Stimulated activated CD8-positive, alpha-beta memory T cell treated with anti-CD3 and anti-CD28 coated beads, Interleukin-2, amount 100 ng/mL, for 48 hours (primary cell): ENCODE measurements around the gene LTBP4.
A peak's percentile ranks its signal among the peaks of the same experiment; 100 is the strongest.

Source experiments
- DNase-seq, 2 donors: peaks; one replicate each; pipeline ENCODE4 v3.0.0-alpha.2; 2020; ENCODE audit warnings: low read depth in 2 of 2

The LTBP4 gene

DNA sequence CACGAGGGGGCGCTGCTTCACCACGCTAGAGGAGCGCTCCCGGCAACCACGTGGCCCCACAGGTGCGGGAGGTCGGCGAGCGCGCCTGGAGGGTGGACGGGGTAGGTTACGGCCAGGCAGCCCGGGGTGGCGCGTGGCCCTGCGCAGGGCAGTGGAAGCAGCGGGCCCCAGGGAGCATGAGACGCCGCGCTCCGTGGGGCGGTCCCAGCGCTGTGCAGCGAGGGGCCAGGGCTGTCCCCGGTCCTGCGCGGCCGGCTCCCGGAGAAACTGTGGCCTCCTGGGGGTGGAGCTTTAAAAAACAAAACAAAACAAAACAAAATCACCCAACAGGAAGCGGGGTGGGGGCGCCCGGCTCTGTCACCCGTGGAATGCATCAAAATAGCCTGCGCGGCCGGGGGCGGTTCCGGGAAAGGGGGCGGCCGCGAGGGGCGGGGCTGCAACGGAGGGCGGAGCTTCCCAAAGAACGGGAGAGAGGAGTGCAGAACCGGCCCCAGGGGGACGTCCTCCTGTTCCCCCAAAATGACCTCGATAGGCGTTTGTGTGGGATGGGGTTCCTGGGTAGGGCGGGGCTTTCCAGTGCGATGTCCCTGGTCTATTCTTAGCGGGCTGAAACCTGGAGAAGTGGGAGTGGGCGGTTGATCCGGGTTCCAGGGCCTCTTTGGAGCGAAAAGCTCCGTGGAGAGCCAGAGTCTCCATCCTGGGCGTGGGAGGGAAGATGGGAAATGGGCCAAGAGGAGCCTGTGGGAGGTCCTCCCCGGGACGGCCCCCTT is 61.9 kb downstream of the LTBP4 start:
- DNase-seq = peak; percentile 87 to 91

DNA sequence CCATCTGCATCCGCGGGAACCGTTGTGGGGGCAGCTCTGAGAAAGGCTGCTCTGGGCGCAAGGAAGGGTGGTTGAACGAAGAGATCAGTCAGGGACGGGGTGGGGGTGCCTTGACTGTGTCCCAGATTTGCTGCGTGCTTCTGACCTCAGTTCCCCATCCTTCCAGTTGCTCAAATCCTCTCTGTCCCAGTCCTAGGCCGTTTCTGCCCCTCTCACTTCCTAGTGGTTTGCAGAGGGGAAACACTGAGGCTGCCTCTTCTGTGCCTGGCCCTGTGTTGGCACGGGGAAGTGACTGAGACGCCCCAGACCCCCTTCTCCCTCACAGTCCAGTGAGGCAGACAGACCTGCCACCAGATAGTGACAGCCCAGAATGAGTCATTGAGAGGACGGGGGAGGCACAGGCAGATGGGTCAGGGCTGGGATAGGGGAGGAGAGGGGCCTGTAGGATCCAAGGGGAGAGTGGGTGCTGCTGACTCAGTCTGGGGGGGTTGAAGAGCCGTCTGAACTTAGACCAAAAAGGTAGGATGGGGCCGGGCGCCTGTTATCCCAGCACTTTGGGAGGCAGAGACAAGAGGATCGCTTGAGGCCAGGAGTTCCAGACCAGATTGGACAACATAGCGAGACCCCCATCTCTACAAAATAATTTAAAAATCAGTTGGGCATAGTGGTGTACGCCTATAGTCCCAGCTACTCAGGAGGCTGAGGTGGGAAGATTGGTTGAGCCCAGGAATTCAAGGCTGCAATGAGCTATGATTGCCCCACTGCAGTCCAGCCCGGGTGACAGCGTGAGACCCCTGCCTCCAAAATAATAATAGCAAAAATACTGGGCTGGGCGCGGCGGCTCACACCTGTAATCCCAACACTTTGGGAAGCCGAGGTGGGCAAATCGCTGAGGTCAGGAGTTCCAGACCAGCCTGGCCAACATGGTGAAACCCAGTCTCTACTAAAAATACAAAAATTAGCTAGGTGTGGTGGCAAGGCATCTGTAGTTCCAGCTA is 62.8 kb downstream of the LTBP4 start:
- no peak for DNase-seq

DNA sequence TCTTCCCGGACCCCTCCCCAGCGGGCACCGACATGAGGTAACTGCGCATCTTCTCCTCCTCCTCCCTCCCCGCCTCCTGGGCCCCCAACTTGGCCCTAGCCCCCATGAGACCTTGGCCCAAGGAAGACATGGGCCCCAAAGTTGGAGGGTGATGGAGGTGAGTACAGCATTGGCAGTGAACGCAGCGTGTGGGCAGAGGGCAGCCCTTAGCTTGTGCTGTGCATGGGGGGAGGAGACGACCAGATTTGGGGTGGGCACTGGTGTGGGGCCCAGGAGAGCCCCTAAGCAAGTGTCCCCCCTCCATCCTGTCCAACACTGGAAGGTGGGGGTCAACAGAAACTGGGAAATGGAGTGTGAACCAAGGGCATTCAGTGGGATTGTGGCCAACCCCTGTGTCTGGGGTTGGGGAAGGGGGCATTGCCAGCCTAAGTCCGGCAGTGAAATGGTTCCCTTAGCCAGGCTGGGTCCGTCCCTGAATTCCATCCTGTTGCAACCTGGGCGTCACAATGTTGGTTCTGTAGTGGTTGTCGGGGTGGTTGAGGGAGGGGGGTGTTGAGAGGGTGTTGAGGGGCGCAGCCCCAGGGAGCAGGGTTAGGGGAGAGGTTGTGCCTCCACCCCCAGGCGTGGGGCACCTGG is 65.8 kb downstream of the LTBP4 start:
- no peak for DNase-seq

DNA sequence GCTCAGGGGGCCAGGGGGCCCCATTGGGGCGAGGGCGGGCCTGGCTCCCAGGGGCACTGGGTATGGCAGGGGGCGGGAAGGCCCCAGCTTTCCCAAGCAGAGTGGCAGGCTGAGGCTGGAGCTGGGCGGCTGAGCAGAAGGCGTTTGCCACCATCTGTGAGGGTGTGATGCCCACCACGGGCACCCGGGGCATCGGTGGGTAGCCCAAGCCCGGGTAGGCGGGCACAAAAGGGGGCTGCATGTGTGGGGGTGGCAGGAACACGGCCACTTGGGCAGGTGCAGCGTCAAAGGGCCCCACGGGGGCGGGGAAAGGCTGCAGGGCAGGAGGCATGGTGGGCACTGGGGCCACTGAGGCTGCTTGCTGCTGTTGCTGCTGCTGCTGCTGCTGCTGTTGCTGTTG is 66.4 kb downstream of the LTBP4 start:
- no peak for DNase-seq

DNA sequence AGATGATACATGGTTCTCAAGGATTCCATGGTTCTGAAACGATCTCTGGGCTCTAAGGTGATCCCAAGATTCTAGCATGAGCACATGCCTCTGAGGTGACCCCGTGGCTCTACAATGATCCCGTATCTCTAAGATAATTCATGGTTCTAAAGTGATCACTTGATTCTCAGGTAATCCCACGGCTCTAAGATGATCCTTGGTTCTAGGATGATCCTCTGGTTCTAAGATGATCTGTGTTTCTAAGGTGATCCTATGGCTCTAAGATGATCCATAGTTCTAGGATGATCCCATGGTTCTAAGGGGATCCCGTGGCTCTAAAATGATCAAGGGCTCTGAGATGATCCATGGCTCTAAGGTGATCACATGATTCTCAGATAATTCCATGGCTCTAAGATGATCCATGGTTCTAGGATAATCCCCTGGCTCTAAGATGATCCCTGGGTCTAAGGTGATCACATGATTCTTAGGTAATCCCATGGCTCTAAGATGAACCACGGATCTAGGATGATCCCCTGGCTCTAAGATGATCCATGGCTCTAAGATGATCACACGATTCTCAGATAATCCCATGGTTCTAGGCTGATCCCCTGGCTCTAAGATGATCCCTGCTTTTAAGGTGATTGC is 67.9 kb downstream of the LTBP4 start:
- no peak for DNase-seq

DNA sequence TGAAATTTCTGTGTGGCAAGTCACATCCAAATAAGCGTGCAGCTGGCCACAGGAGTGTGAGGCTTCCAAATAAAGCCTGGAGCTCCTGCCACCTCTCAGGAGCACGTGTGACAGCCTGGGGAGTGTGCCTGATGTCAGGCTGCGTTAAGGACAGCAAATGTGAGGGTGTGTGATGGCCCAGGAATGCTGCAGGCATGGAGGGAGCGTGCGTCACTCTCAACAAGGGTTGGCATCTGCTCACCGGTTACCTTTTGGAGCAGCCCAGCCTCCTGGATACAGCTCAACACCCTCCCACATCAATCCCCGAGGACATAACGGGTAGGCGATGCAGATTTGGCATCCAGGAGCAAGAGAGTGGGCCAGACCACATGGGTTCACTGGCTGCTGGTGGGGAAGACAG is 70.2 kb downstream of the LTBP4 start:
- DNase-seq = no peak

DNA sequence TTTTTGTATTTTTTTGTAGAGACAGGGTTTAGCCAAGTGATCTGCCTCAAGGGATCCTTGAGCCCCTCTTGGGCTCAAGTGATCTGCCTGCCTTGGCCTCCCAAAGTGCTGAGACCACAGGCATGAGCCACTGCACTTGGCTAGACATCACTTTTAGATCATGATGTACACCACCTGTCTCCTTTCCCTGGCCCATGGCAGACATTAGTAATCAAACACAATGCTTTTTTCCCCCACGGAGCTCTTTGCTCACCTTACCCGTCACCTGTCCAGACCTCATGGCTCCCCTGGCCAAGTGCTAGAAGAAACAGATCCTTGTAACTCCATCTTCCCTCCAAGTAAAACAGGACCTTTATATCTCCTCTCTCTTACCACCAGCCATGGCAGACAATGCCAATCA is 70.9 kb downstream of the LTBP4 start:
- no peak for DNase-seq

DNA sequence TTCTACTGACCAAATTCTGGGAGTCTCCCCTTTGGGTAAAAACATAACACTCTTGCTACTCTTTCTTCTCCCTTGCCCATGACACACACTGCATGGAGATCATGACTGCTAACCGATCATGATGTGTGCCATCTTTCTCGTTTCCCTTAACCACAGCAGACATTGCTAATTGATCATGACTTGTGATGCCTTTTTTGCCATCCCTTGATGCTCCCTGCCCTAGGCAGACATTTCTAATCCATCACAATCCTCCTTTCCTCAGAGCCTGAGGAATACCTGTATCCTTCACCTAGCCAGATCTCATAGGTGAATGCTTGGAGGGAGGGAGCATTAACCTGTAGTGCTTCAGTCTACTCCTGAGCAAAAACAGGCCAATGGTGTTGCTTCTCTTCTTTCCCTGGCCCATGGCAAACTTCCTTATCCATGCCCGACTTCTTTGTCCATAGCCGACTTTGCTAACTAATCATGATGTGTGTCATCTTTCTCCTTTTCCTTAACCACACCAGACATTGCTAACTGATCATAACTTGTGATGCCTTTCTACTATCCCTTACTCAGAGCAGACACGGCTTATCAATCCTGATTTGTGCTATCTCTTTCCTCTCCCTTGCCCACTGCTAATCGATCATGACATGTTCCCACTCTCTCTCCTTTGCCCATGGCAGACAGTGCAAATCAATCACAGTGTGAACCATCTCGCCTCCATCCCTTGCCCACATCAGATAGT is 71.6 kb downstream of the LTBP4 start:
- DNase-seq = no peak

DNA sequence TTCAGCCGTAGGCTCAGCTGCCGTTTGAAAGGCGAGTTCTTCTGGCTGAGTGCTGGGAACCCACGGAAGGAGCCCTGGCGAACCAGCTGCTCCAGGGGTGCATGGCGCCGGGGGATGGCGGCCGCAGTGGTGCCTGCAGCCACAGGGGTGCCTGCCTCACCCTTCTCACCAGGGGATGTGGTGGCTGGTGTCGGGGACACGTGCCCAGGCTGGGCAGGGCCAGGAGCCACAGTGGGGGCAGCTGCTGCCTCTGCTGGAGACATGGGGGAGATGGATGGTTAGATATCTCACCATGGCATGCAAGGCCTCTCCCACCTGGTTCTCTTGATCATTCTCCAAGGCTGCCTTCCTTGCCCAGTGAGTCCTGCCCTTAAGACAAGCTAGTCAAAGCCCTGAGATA is 72.2 kb downstream of the LTBP4 start:
- no peak for DNase-seq

DNA sequence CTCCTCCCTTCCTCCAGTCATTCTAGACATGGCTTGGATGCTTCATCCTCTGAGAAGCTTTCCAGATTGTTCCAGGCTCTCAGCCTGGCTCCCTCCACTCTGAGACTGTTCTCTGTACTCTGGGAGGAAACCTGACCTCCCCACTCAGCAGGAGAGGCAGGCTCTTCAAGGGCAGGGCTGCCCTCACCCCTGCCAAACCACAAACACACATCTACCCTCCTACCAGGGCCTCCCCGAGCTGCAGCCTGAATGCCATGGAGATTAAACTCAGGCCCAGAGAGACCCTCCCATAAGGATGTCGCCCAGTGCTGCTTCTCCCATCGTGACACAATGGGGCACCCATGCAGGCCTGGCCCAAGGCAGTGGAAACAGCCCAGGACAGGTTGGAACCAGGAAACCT is 73.1 kb downstream of the LTBP4 start:
- no peak for DNase-seq

DNA sequence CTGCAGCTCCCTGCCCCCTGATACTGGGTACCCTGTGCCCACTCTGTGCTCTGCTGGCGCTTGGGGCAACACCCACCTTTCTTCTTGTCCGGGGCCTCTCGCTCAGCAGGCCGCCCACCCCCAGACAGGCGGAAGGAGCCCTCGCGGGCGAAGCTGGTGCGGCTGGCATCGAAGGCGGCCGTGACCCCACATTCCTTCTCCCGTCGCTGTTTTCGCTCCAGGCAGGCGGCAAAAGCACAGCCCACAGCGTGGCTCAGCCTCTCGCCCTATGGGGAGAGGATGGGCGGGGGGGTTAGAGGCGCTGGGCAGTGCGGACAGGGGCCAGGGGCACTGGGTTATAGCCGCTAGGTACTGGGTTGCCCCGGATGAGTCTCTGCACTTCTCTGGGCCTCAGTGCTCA is 76.0 kb downstream of the LTBP4 start:
- no peak for DNase-seq
